Brain microvascular endothelial cell (primary cell): ENCODE measurements around the gene ABCC2.
"Not testable (repeated sequence)": the region's sequence is repeated elsewhere in the genome, so short reads cannot be mapped to it uniquely, and the experiment has no call there.

Experiments
- DNase-seq: peaks from one replicate; pipeline ENCODE4 v3.0.0-alpha.2; 2020
- H3K27ac ChIP-seq: fragments of 250-450 bp; sonication (Bioruptor Pico); 2 replicates; pipeline ENCODE4 v1.5.1; 2020; ENCODE audit warnings: mild to moderate bottlenecking, moderate library complexity
- H3K27me3 ChIP-seq: fragments of 250-450 bp; sonication (Bioruptor Pico); replicated peaks from 2 replicates; pipeline ENCODE4 v1.5.1; 2020; ENCODE audit warnings: mild to moderate bottlenecking
- H3K36me3 ChIP-seq: fragments of 250-450 bp; sonication (Bioruptor Pico); replicated peaks from 2 replicates; pipeline ENCODE4 v1.5.1; 2020; ENCODE audit warnings: mild to moderate bottlenecking
- H3K4me3 ChIP-seq: 2 replicates; pipeline ENCODE4 v1.5.1; 2011; ENCODE audit warnings: low read depth, mild to moderate bottlenecking, control low read depth, low read length, moderate library complexity
- CTCF ChIP-seq: IDR thresholded peaks from 2 replicates; pipeline ENCODE4 v1.5.1; 2011; ENCODE audit warnings: low read depth, mild to moderate bottlenecking, moderate library complexity, low read length, control low read depth, inconsistent platforms; ENCODE audit errors: missing control alignments
- in situ Hi-C: cut with HindIII; loops from 2 replicates; pipeline ENCODE4 v1.10.0; 2017; ENCODE audit warnings: low sequenced_read_pairs, low pct_ligation_motif_present

The ABCC2 gene

GRCh38 chr10:99859585-99859984 is 77.1 kb downstream of the ABCC2 start:
- H3K36me3 ChIP-seq = no peaks in the 10 kb centered on the region
- in situ Hi-C loops = no loop called here
- no peak overlapping the region for H3K27ac ChIP-seq
- TF ChIP-seq CTCF = peak; percentile 71
- DNase-seq = no peak
- no peak overlapping the region for H3K4me3 ChIP-seq
- H3K27me3 ChIP-seq = no peaks in the 10 kb centered on the region

DNA sequence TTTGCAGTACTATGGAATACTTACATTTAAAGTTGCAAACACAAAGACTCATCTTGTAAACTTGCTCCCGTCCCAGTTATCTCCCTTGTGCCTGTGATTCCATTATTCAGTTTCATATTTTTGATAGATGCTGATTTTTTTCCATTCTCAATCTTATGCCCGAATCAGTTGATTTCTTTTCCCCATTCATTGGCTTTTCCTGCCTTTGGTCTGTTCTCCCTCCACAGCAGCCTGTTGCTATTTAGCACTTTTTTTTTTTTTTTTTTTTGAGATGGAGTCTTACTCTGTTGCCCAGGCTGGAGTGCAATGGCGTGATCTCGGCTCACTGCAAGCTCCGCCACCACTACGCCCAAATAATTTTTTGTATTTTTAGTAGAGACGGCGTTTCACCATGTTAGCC is 78.0 kb downstream of the ABCC2 start:
- DNase-seq = no peak
- no peak for TF ChIP-seq CTCF
- no peak overlapping the region for H3K27ac ChIP-seq
- H3K4me3 ChIP-seq = no peak overlapping the region
- in situ Hi-C loops = no loop called here
- no peaks in the 10 kb centered on the region for H3K36me3 ChIP-seq
- H3K27me3 ChIP-seq = no peaks in the 10 kb centered on the region

DNA sequence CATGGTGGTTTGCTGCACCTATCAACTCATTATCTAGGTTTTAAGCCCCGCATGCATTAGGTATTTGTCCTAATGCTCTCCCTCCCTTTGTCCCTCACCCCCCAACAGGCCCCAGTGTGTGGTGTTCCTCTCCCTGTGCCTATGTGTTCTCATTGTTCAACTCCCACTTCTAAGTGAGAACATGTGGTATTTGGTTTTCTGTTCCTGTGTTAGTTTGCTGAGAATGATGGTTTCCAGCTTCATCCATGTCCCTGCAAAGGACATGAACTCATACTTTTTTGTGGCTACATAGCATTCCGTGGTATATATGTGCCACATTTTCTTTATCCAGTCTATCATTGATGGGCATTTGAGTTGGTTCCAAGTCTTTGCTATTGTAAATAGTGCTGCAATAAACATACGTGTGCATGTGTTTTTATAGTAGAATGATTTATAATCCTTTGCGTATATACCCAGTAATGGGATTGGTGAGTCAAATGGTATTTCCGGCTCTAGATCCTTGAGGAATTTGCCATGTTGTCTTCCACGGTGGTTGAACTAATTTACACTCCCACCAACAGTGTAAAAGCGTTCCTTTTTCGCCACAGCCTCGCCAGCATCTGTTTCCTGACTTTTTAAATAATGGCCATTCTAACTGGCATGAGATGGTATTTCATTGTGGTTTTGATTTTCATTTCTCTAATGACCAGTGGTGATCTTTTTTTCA is 81.2 kb downstream of the ABCC2 start:
- H3K4me3 ChIP-seq, H3K27ac ChIP-seq, H3K27me3 ChIP-seq, in situ Hi-C loops, H3K36me3 ChIP-seq: not testable (repeated sequence)
- DNase-seq = peak; percentile 15

GRCh38 chr10:99867250-99867649 is 84.8 kb downstream of the ABCC2 start:
- H3K36me3 ChIP-seq, H3K27me3 ChIP-seq, in situ Hi-C loops, H3K27ac ChIP-seq, H3K4me3 ChIP-seq, DNase-seq: not testable (repeated sequence)

DNA sequence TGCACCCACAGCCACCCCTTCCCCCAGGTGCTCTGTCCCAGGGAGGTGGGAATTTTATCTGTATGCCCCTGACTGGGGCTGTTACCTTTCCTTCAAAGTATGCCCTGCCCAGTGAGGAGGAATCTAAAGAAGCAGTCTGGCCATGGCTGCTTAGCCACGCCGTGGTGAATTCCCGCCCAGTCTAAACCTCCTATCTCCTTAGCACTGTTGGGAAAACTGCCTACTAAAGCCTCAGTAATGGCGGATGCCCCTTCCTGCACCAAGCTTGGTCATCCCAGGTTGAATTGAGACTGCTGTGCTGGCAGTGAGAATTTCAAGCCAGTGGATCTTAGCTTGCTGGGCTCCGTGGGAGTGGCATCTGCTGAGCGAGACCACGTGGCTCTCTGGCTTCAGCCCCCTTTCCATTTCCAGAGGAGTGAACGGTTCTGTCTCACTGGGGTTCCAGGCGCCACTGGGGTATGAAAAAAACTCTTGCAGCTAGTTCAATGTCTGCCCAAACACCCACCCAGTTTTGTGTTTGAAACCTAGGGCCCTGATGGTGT is 87.2 kb downstream of the ABCC2 start:
- no peak for DNase-seq
- Histone ChIP-seq H3K27me3 (no peaks in the 10 kb centered on the region), H3K36me3 (peaks cover 10% of the 10 kb centered on the region), H3K4me3 (no peak overlapping the region), H3K27ac (no peak overlapping the region)
- in situ Hi-C loops = no loop called here
- no peak for TF ChIP-seq CTCF

GRCh38 chr10:99870123-99870730 is 87.8 kb downstream of the ABCC2 start:
- Histone ChIP-seq H3K27me3 (no peaks in the 10 kb centered on the region), H3K36me3 (peaks cover 16% of the 10 kb centered on the region), H3K4me3 (no peak overlapping the region), H3K27ac (no peak overlapping the region)
- in situ Hi-C loops = no loop called here
- DNase-seq = no peak
- no peak for TF ChIP-seq CTCF
